HCT116 (cell line): ENCODE data around the gene BRPF3. TPM values are rescaled to one million over a fixed set of nuclear protein-coding genes. Genes with fewer than 3 reads are reported as not detected.

Experiments
- ATAC-seq: fragments of 200-7000 bp; cut with Tn5 transposase; 2 replicates; pipeline ENCODE4 v1.9.1; 2020; ENCODE audit warnings: mild to moderate bottlenecking, moderate library complexity
- BruUV-seq: library from RNA; stranded (reverse); fragments of 400-500 nt; replicated peaks from 2 replicates; lab custom pipeline; 2021; lab: Mats Ljungman, UMichigan
- CTCF ChIA-PET: fragments of 300-600 bp; sonication (Branson Sonifier 250); formaldehyde crosslinking; loops from one replicate; lab custom pipeline; 2021; ENCODE audit warnings: antibody characterized with exemption; lab: Charles Lee
- POLR2A ChIA-PET: fragments of 300-600, 350-600 bp; sonication (Branson Sonifier 250); formaldehyde crosslinking; loops from one replicate; lab custom pipeline; 2021; ENCODE audit warnings: antibody characterized with exemption; lab: Charles Lee
- RAD21 ChIA-PET, 2 experiments: fragments of 300-600 bp; sonication (Branson Sonifier 250); formaldehyde crosslinking; loops; one replicate each; lab custom pipeline; 2023; ENCODE audit warnings: low total read pairs in 2 of 2; ENCODE audit not compliant: uncharacterized antibody in 2 of 2, unreplicated experiment in 2 of 2, low non-redundant PET in 1 of 2; lab: Charles Lee
- DNase-seq: peaks from one replicate; pipeline ENCODE4 v3.0.0-alpha.2; 2010; ENCODE audit warnings: low read depth, low spot score
- H2AFZ ChIP-seq: fragments of 200-600 bp; shearing (Covaris generic), sonication (generic); 2 replicates; pipeline ENCODE4 v1.6.1; 2017; ENCODE audit warnings: low read depth, mixed run types, mixed read lengths, antibody characterized with exemption, low read length; ENCODE audit not compliant: poor library complexity, severe bottlenecking
- H3K27ac ChIP-seq: 2 replicates; pipeline ENCODE4 v1.5.1; 2012; ENCODE audit warnings: low read depth, low read length
- H3K27me3 ChIP-seq: fragments of 200-600 bp; sonication (generic); 2 replicates; pipeline ENCODE4 v1.6.1; 2016; ENCODE audit warnings: mixed run types, low read length, mixed read lengths; ENCODE audit not compliant: insufficient read depth
- H3K36me3 ChIP-seq, 2 experiments: fragments of 200-500 bp in 1 of 2; fragments of 200-600 bp in 1 of 2; sonication (Bioruptor generic) in 1 of 2; sonication (generic) in 1 of 2; 2 replicates each; pipeline versions ENCODE4 v1.5.1 to v1.6.1; 2014 to 2016; ENCODE audit warnings: low read length in 2 of 2, inconsistent platforms in 1 of 2, mixed read lengths in 1 of 2, mixed run types in 1 of 2; ENCODE audit not compliant: insufficient read depth in 2 of 2, control insufficient read depth in 1 of 2
- H3K4me1 ChIP-seq, 2 experiments: fragments of 200-600 bp in 1 of 2; sonication (generic) in 1 of 2; 2 replicates each; pipeline versions ENCODE4 v1.5.1 to v1.6.1; 2012 to 2017; ENCODE audit warnings: low read length in 2 of 2, inconsistent platforms in 1 of 2, mild to moderate bottlenecking in 1 of 2, mixed read lengths in 1 of 2, mixed run types in 1 of 2, moderate library complexity in 1 of 2; ENCODE audit not compliant: insufficient read depth in 2 of 2, control insufficient read depth in 1 of 2
- H3K4me2 ChIP-seq: fragments of 200-600 bp; sonication (generic); 2 replicates; pipeline ENCODE4 v1.6.1; 2017; ENCODE audit warnings: mixed run types, low read length, mixed read lengths
- H3K4me3 ChIP-seq, 2 experiments: fragments of 200-600 bp in 1 of 2; sonication (generic) in 1 of 2; replicated peaks in 1 of 2; 2 replicates each; pipeline ENCODE4 v1.5.1; 2011 to 2016; ENCODE audit warnings: low read length in 2 of 2, control low read depth in 1 of 2, low read depth in 1 of 2, mild to moderate bottlenecking in 1 of 2, mixed read lengths in 1 of 2, mixed run types in 1 of 2
- H3K79me2 ChIP-seq: fragments of 200-600 bp; sonication (generic); 2 replicates; pipeline ENCODE4 v1.6.1; 2017; ENCODE audit warnings: mild to moderate bottlenecking, mixed run types, low read length, moderate library complexity, mixed read lengths; ENCODE audit not compliant: insufficient read depth
- H3K9ac ChIP-seq: fragments of 200-600 bp; sonication (generic); 2 replicates; pipeline ENCODE4 v1.6.1; 2016; ENCODE audit warnings: low read length, mixed read lengths
- H3K9me2 ChIP-seq: fragments of 200-600 bp; sonication (generic), shearing (Covaris generic); 2 replicates; pipeline ENCODE4 v1.6.1; 2017; ENCODE audit warnings: mixed run types, mild to moderate bottlenecking, moderate library complexity; ENCODE audit not compliant: insufficient read depth
- H3K9me3 ChIP-seq, 2 experiments: fragments of 200-500 bp in 1 of 2; fragments of 200-600 bp in 1 of 2; sonication (Bioruptor generic) in 1 of 2; sonication (generic) in 1 of 2; 2 replicates each; pipeline ENCODE4 v1.6.1; 2014 to 2017; ENCODE audit warnings: low read length in 2 of 2, mixed read lengths in 2 of 2, inconsistent platforms in 1 of 2, low read depth in 1 of 2, mild to moderate bottlenecking in 1 of 2, mixed run types in 1 of 2, moderate library complexity in 1 of 2; ENCODE audit not compliant: control insufficient read depth in 1 of 2, insufficient read depth in 1 of 2
- H4K20me1 ChIP-seq: fragments of 200-600 bp; sonication (generic), shearing (Covaris generic); 2 replicates; pipeline ENCODE4 v1.6.1; 2017; ENCODE audit warnings: mixed run types, mild to moderate bottlenecking, moderate library complexity; ENCODE audit not compliant: insufficient read depth
- ATF3 ChIP-seq: IDR thresholded peaks from 2 replicates; pipeline ENCODE4 v1.6.1; 2012
- CBX3 ChIP-seq: IDR thresholded peaks from 2 replicates; pipeline ENCODE4 v1.6.1; 2012; ENCODE audit warnings: low read depth
- CEBPB ChIP-seq: IDR thresholded peaks from 2 replicates; pipeline ENCODE4 v1.6.1; 2012; ENCODE audit warnings: low read depth
- EGR1 ChIP-seq: IDR thresholded peaks from 2 replicates; pipeline ENCODE4 v1.6.1; 2012; ENCODE audit warnings: low read depth
- EZH2 ChIP-seq: fragments of 200-600 bp; sonication (generic); IDR thresholded peaks from 2 replicates; pipeline ENCODE4 v1.6.1; 2017; ENCODE audit warnings: antibody characterized with exemption, mixed run types
- EZH2phosphoT487 ChIP-seq: fragments of 200-600 bp; IDR thresholded peaks from 2 replicates; pipeline ENCODE4 v1.6.1; 2018; ENCODE audit warnings: antibody characterized with exemption, borderline replicate concordance
- FOSL1 ChIP-seq: IDR thresholded peaks from 2 replicates; pipeline ENCODE4 v1.6.1; 2012; ENCODE audit warnings: low read depth
- JUND ChIP-seq: IDR thresholded peaks from 2 replicates; pipeline ENCODE4 v1.6.1; 2012
- POLR2A ChIP-seq: IDR thresholded peaks from 2 replicates; pipeline ENCODE4 v1.7.0; 2011; ENCODE audit warnings: borderline replicate concordance; ENCODE audit not compliant: insufficient read depth, insufficient read length; ENCODE audit errors: extremely low read depth
- REST ChIP-seq: IDR thresholded peaks from 2 replicates; pipeline ENCODE4 v1.6.1; 2012; ENCODE audit warnings: low read depth
- SIN3A ChIP-seq: IDR thresholded peaks from 2 replicates; pipeline ENCODE4 v1.6.1; 2012; ENCODE audit warnings: low read depth
- SP1 ChIP-seq: IDR thresholded peaks from 2 replicates; pipeline ENCODE4 v1.6.1; 2012; ENCODE audit warnings: low read depth
- YY1 ChIP-seq: IDR thresholded peaks from 2 replicates; pipeline ENCODE4 v1.6.1; 2011; ENCODE audit warnings: low read length, low read depth, moderate library complexity, mild to moderate bottlenecking; ENCODE audit not compliant: insufficient replicate concordance; ENCODE audit errors: extremely low read depth
- ZNF274 ChIP-seq: fragments of 200-500 bp; sonication (Bioruptor generic); IDR thresholded peaks from 2 replicates; pipeline ENCODE4 v1.6.1; 2014; ENCODE audit warnings: mild to moderate bottlenecking, low read depth, low read length, inconsistent platforms
- intact Hi-C: fragments of 100-400 bp; cut with micrococcal nuclease; formaldehyde crosslinking; loops from 2 replicates; pipeline ENCODE4 v1.10.0; 2022
- total RNA-seq: library from RNA; stranded (reverse); gene quantifications from one replicate; pipeline ENCODE4 v1.2.1, GENCODE V29; 2021; ENCODE audit not compliant: unreplicated experiment
- TF ChIP-seq, protein P1 (sequence below), 3 experiments: fragments of 200-600 bp in 1 of 3; sonication (generic) in 1 of 3; IDR thresholded peaks in 2 of 3; conservative IDR thresholded peaks in 1 of 3; 2 replicates each; pipeline ENCODE4 v1.5.1; 2012 to 2017; ENCODE audit warnings: low read depth in 2 of 3, low read length in 2 of 3, antibody characterized with exemption in 1 of 3, borderline replicate concordance in 1 of 3, control low read depth in 1 of 3, mild to moderate bottlenecking in 1 of 3, mixed read lengths in 1 of 3, mixed run types in 1 of 3, moderate library complexity in 1 of 3; ENCODE audit not compliant: insufficient read depth in 1 of 3

Gene BRPF3
- total RNA-seq, 1 experiment from 2014 or later = 20.3 TPM

- ATAC-seq (no peak), DNase-seq (no peak)
- Histone ChIP-seq H3K36me3 (peaks cover 33 to 44% of the 10 kb centered on the region in 2 experiments; a peak in 3 of 4 replicates), H4K20me1 (no peaks in the 10 kb centered on the region), H3K9me3 (no peaks in the 10 kb centered on the region), H3K79me2 (no peaks in the 10 kb centered on the region), H3K27me3 (no peaks in the 10 kb centered on the region), H2AFZ (no peak overlapping the region), H3K4me2 (no peak overlapping the region), H3K9ac (no peak overlapping the region), H3K4me1 (no peaks in the 10 kb centered on the region), H3K4me3 (no peak overlapping the region), H3K9me2 (no peaks in the 10 kb centered on the region), H3K27ac (no peak overlapping the region)
- ChIA-PET RAD21 (no interaction called here), POLR2A (no interaction called here), CTCF (no interaction called here)
- BruUV-seq = no TSS peak
- intact Hi-C loops = no loop called here
- no peak for TF ChIP-seq YY1
- TF ChIP-seq, all 23 proteins: peak for 0
Observed at GRCh38 chr6:36210182-36210581, 13.6 kb downstream of the BRPF3 start.

DNA sequence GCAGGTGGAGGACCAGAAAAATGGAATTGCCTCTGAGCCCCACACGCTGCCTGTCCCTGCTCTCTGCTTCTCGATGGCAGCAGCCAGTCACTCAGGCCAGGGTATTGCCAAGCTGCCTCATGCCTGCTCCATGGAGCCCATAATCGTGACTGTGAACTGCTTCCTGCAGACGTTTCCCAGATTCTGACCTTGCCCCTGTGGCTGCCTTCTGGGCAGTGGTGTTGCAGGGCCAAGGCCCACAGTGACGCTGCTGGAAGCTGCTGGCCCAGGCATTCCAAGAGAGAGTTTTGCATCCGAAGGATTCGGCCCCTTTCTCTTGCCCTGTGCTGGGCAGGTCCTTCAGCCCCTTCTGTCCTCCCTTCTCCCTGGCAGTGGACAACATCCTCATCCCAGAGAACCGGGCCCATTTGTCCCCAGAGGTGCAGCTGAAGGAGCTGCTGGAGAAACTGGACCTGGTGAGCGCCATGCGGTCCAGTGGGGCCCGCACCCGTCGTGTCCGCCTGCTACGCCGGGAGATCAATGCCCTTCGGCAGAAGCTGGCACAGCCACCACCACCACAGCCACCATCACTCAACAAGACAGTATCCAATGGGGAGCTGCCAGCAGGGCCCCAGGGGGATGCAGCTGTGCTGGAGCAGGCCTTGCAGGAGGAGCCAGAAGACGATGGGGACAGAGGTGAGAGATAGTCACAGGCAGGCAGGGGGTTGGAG lies 14.5 kb downstream of the BRPF3 start:
- H3K79me2 ChIP-seq = no peaks in the 10 kb centered on the region
- intact Hi-C loops = no loop called here
- no peak for DNase-seq
- no peaks in the 10 kb centered on the region for H3K9me2 ChIP-seq
- no peak for ATAC-seq
- ChIA-PET CTCF (no interaction called here), POLR2A (no interaction called here), RAD21 (no interaction called here)
- no peaks in the 10 kb centered on the region for H3K9me3 ChIP-seq
- no peaks in the 10 kb centered on the region for H4K20me1 ChIP-seq
- no TSS peak for BruUV-seq
- no peak overlapping the region for H3K4me3 ChIP-seq
- peaks cover 34 to 49% of the 10 kb centered on the region in 2 experiments; a peak in 3 of 4 replicates for H3K36me3 ChIP-seq
- no peaks in the 10 kb centered on the region for H3K4me1 ChIP-seq
- no peaks in the 10 kb centered on the region for H3K27me3 ChIP-seq
- H3K27ac ChIP-seq = no peak overlapping the region
- H2AFZ ChIP-seq = no peak overlapping the region
- H3K9ac ChIP-seq = no peak overlapping the region
- no peak overlapping the region for H3K4me2 ChIP-seq
- no peak for TF ChIP-seq FOSL1
- no peak for TF ChIP-seq EZH2phosphoT487
- TF ChIP-seq ATF3 = no peak
- no peak for TF ChIP-seq POLR2A
- TF ChIP-seq, protein P1, sequence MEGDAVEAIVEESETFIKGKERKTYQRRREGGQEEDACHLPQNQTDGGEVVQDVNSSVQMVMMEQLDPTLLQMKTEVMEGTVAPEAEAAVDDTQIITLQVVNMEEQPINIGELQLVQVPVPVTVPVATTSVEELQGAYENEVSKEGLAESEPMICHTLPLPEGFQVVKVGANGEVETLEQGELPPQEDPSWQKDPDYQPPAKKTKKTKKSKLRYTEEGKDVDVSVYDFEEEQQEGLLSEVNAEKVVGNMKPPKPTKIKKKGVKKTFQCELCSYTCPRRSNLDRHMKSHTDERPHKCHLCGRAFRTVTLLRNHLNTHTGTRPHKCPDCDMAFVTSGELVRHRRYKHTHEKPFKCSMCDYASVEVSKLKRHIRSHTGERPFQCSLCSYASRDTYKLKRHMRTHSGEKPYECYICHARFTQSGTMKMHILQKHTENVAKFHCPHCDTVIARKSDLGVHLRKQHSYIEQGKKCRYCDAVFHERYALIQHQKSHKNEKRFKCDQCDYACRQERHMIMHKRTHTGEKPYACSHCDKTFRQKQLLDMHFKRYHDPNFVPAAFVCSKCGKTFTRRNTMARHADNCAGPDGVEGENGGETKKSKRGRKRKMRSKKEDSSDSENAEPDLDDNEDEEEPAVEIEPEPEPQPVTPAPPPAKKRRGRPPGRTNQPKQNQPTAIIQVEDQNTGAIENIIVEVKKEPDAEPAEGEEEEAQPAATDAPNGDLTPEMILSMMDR (IDR thresholded peaks at IDR 0.05 in 2 of 3, conservative IDR thresholded peaks at IDR 0.05 in 1 of 3; ENCODE audit: borderline replicate concordance in 1 of 3, insufficient read depth in 1 of 3, low read depth in 2 of 3, low read length in 2 of 3) = no peak
- TF ChIP-seq EZH2 = no peak
- no peak for TF ChIP-seq YY1
- TF ChIP-seq CEBPB = no peak
- no peak for TF ChIP-seq SP1
- TF ChIP-seq CBX3 = no peak
- TF ChIP-seq REST = no peak
- no peak for TF ChIP-seq EGR1
- TF ChIP-seq JUND = no peak
- TF ChIP-seq ZNF274 = no peak
- TF ChIP-seq SIN3A = no peak
